ENCODE measurements around the gene ZDHHC7.

The ZDHHC7 gene

GRCh38 chr16:84999200-84999599 is 12.1 kb downstream of the ZDHHC7 start:
- Histone ChIP-seq H3K27ac (ENCODE audit: extremely low read depth, low read depth, low read length) (no peak overlapping the region), H3K4me1 (ENCODE audit: control insufficient read depth, insufficient read depth, low read length) (peaks cover 5% of the 10 kb centered on the region; the same call in 1 of the 2 replicates), H3K36me3 (ENCODE audit: control insufficient read depth in 2 of 2, insufficient read depth in 1 of 2, low read length in 2 of 2) (peaks cover 6 to 17% of the 10 kb centered on the region in 2 experiments; a peak in 2 of 3 replicates), H3K9me3 (ENCODE audit: control insufficient read depth, insufficient read depth, low read depth, low read length) (no peaks in the 10 kb centered on the region), H3K4me3 (ENCODE audit: low read depth, low read length) (no peak overlapping the region)
- CTCF ChIA-PET = interaction anchor here (0.7 to 1.3 kb wide), 2 partner anchors 16 to 1017 kb away, joined by 3 to 4 read pairs; no protein-coding TSS in a partner anchor
- POLR2A ChIA-PET = no interaction called here
- no peak for TF ChIP-seq PBX3 (CRISPR knock-in tag; IDR thresholded peaks at IDR 0.05)
- no peak for TF ChIP-seq ZNF48 (tag by site-specific recombination; IDR thresholded peaks at IDR 0.05)
- TF ChIP-seq SCRT2 (tag by site-specific recombination; IDR thresholded peaks at IDR 0.05) = no peak
- no peak for TF ChIP-seq ZNF777 (tag by site-specific recombination; IDR thresholded peaks at IDR 0.05; ENCODE audit: borderline replicate concordance)
- no peak for TF ChIP-seq ZNF785 (tag by site-specific recombination; IDR thresholded peaks at IDR 0.05)
- no peak for TF ChIP-seq ZNF335 (tag by site-specific recombination; conservative IDR thresholded peaks at IDR 0.05)
- TF ChIP-seq REPIN1 (tag by site-specific recombination; IDR thresholded peaks at IDR 0.05; ENCODE audit: low read depth) = no peak
- TF ChIP-seq INSM2 (tag by site-specific recombination; IDR thresholded peaks at IDR 0.05) = no peak
- no peak for TF ChIP-seq ZSCAN18 (tag by site-specific recombination; IDR thresholded peaks at IDR 0.05)
- TF ChIP-seq BCL11B (tag by site-specific recombination; IDR thresholded peaks at IDR 0.05; ENCODE audit: low read depth) = no peak
- no peak for TF ChIP-seq MZF1 (tag by site-specific recombination; IDR thresholded peaks at IDR 0.05; ENCODE audit: borderline replicate concordance)

GRCh38 chr16:84996365-84996764 is 15.0 kb downstream of the ZDHHC7 start:
- CTCF ChIA-PET = interaction anchor here (0.5 kb wide), 1 partner anchor 298 kb away, joined by 3 read pairs; no protein-coding TSS in a partner anchor
- Histone ChIP-seq H3K36me3 (ENCODE audit: control insufficient read depth in 2 of 2, insufficient read depth in 1 of 2, low read length in 2 of 2) (peaks cover 12 to 30% of the 10 kb centered on the region in 2 experiments; a peak in 2 of 3 replicates), H3K9me3 (ENCODE audit: control insufficient read depth, insufficient read depth, low read depth, low read length) (no peaks in the 10 kb centered on the region), H3K4me3 (ENCODE audit: low read depth, low read length) (no peak overlapping the region), H3K27ac (ENCODE audit: extremely low read depth, low read depth, low read length) (no peak overlapping the region), H3K4me1 (ENCODE audit: control insufficient read depth, insufficient read depth, low read length) (peaks cover 5% of the 10 kb centered on the region; the same call in 1 of the 2 replicates)
- POLR2A ChIA-PET = interaction anchor here (0.6 kb wide), 1 partner anchor 27 kb away, joined by 4 read pairs; no protein-coding TSS in a partner anchor
- TF ChIP-seq KLF9 (tag by site-specific recombination; IDR thresholded peaks at IDR 0.05; ENCODE audit: low read depth) = no peak
- TF ChIP-seq REST (tag by site-specific recombination; IDR thresholded peaks at IDR 0.05) = no peak
- TF ChIP-seq ZBTB48 (tag by site-specific recombination; IDR thresholded peaks at IDR 0.05) = no peak
- no peak for TF ChIP-seq ZSCAN4 (tag by site-specific recombination; IDR thresholded peaks at IDR 0.05)
- no peak for TF ChIP-seq ZNF701 (tag by site-specific recombination; IDR thresholded peaks at IDR 0.05)
- no peak for TF ChIP-seq ZNF426 (tag by site-specific recombination; IDR thresholded peaks at IDR 0.05)
- no peak for TF ChIP-seq ZNF184 (tag by site-specific recombination; IDR thresholded peaks at IDR 0.05)
- TF ChIP-seq ZNF362 (tag by site-specific recombination; IDR thresholded peaks at IDR 0.05) = no peak
- no peak for TF ChIP-seq ZNF610 (tag by site-specific recombination; IDR thresholded peaks at IDR 0.05; ENCODE audit: borderline replicate concordance)
- no peak for TF ChIP-seq ZNF514 (tag by site-specific recombination; IDR thresholded peaks at IDR 0.05)
- no peak for TF ChIP-seq ZNF394 (tag by site-specific recombination; IDR thresholded peaks at IDR 0.05; ENCODE audit: borderline replicate concordance)
- TF ChIP-seq ZNF521 (tag by site-specific recombination; IDR thresholded peaks at IDR 0.05) = no peak
- no peak for TF ChIP-seq HOXA7 (CRISPR knock-in tag; IDR thresholded peaks at IDR 0.05; ENCODE audit: borderline replicate concordance)

Data from HEK293 (cell line).